Activated CD4-positive, alpha-beta T cell treated with anti-CD3 and anti-CD28 coated beads, Interleukin-2, Interleukin-4, amounts not matched to agents 100 ng/mL and 50 ng/mL, durations not matched to agents 16 hours and 8 hours (primary cell): ENCODE measurements around the gene CYP27B1.
A peak's percentile ranks its signal among the peaks of the same experiment; 100 is the strongest.
"Not testable (repeated sequence)": the region's sequence is repeated elsewhere in the genome, so short reads cannot be mapped to it uniquely, and the experiment has no call there.

Experiments used
- DNase-seq: peaks from one replicate; pipeline ENCODE4 v3.0.0-alpha.2; 2020; ENCODE audit warnings: low spot score

The CYP27B1 gene

GRCh38 chr12:57782608-57783465 lies 16.0 kb upstream of the CYP27B1 start, which contains the start of gene TSFM:
TSFM (plus strand) TSS chr12:57782787; CDS start chr12:57782802, 15 bp downstream.
- DNase-seq, result peak; percentile 95

GRCh38 chr12:57782243-57782607 lies 15.3 kb upstream of the CYP27B1 start:
- DNase-seq, result no peak

- DNase-seq, result no peak
These were observed 14.9 kb upstream of the CYP27B1 start for GRCh38 chr12:57781801-57782200.

GRCh38 chr12:57781244-57781643 lies 14.4 kb upstream of the CYP27B1 start:
- no peak for DNase-seq

- DNase-seq, result no peak
These were observed 13.5 kb upstream of the CYP27B1 start for GRCh38 chr12:57780284-57780897.

- no peak for DNase-seq
These were observed 12.9 kb upstream of the CYP27B1 start for GRCh38 chr12:57779736-57780135.

GRCh38 chr12:57777911-57778310 lies 11.0 kb upstream of the CYP27B1 start:
- DNase-seq, result no peak

- DNase-seq, result no peak
These were observed 10.5 kb upstream of the CYP27B1 start for GRCh38 chr12:57777367-57777766.

- no peak for DNase-seq
These were observed 9.3 kb upstream of the CYP27B1 start for GRCh38 chr12:57776247-57776587.

- DNase-seq, result no peak
These were observed 8.8 kb upstream of the CYP27B1 start for GRCh38 chr12:57775563-57776246.

- no peak for DNase-seq
These were observed 8.2 kb upstream of the CYP27B1 start for GRCh38 chr12:57775044-57775443.

- DNase-seq, result not testable (repeated sequence)
These were observed 7.8 kb upstream of the CYP27B1 start for GRCh38 chr12:57774634-57775033.

GRCh38 chr12:57772429-57773322 lies 5.8 kb upstream of the CYP27B1 start, which contains the start of gene EEF1AKMT3:
EEF1AKMT3 (plus strand) TSS chr12:57772614; CDS start chr12:57772725, 111 bp downstream.
- peak; percentile 37 for DNase-seq

GRCh38 chr12:57771873-57772428 lies 5.1 kb upstream of the CYP27B1 start, which contains the start of gene METTL1:
METTL1 (minus strand) TSS chr12:57772105; CDS start chr12:57772083, 22 bp downstream.
- DNase-seq, result peak; percentile 97

- DNase-seq, result peak; percentile 92
These were observed 4.5 kb upstream of the CYP27B1 start for GRCh38 chr12:57771236-57771872.

GRCh38 chr12:57770734-57771133 lies 3.9 kb upstream of the CYP27B1 start:
- no peak for DNase-seq

GRCh38 chr12:57769594-57769993 lies 2.7 kb upstream of the CYP27B1 start:
- DNase-seq, result no peak

GRCh38 chr12:57767876-57768275 lies 998 bp upstream of the CYP27B1 start:
- no peak for DNase-seq

GRCh38 chr12:57767305-57767698 lies 424 bp upstream of the CYP27B1 start:
- no peak for DNase-seq

GRCh38 chr12:57765698-57766463 lies 997 bp downstream of the CYP27B1 start:
- no peak for DNase-seq
